Endodermal cell (in vitro differentiated cells): Measurements from ENCODE around the gene ANGPTL4. TPM values are rescaled to one million over a fixed set of nuclear protein-coding genes. Genes with fewer than 3 reads are reported as not detected.

Experiments
- DNase-seq: peaks from one replicate; pipeline ENCODE4 v3.0.0-alpha.2; 2017
- H3K27ac ChIP-seq: 2 replicates; pipeline ENCODE4 v1.5.1; 2013; ENCODE audit warnings: mild to moderate bottlenecking, low read depth, low read length, moderate library complexity
- H3K27me3 ChIP-seq: 2 replicates; pipeline ENCODE4 v1.6.1; 2013; ENCODE audit warnings: mild to moderate bottlenecking, low read length, moderate library complexity; ENCODE audit not compliant: insufficient read depth, control insufficient read depth, poor library complexity, severe bottlenecking
- H3K36me3 ChIP-seq: 2 replicates; pipeline ENCODE4 v1.7.0; 2013; ENCODE audit warnings: mild to moderate bottlenecking, low read length, moderate library complexity; ENCODE audit not compliant: control insufficient read depth, insufficient read depth
- H3K4me1 ChIP-seq: one replicate; pipeline ENCODE4 v1.7.0; 2013; ENCODE audit warnings: low read length; ENCODE audit not compliant: control insufficient read depth, insufficient read depth
- H3K4me3 ChIP-seq: 2 replicates; pipeline ENCODE4 v1.5.1; 2013; ENCODE audit warnings: mild to moderate bottlenecking, low read length, moderate library complexity
- H3K9ac ChIP-seq: 2 replicates; pipeline ENCODE4 v1.6.1; 2013; ENCODE audit warnings: mild to moderate bottlenecking, low read length, moderate library complexity; ENCODE audit not compliant: poor library complexity, severe bottlenecking; ENCODE audit errors: extremely low read depth
- H3K9me3 ChIP-seq: 2 replicates; pipeline ENCODE4 v1.6.1; 2013; ENCODE audit warnings: mild to moderate bottlenecking, low read length, moderate library complexity; ENCODE audit not compliant: control insufficient read depth
- H3K27ac Mint-ChIP-seq: 2 replicates; pipeline ENCODE4 v1.8.0; 2020; ENCODE audit warnings: mixed read lengths
- H3K27me3 Mint-ChIP-seq: 2 replicates; pipeline ENCODE4 v1.8.0; 2021; ENCODE audit warnings: mild to moderate bottlenecking, mixed read lengths; ENCODE audit not compliant: insufficient read depth
- H3K36me3 Mint-ChIP-seq: 2 replicates; pipeline ENCODE4 v1.8.0; 2020; ENCODE audit warnings: low read depth, mixed read lengths
- H3K4me1 Mint-ChIP-seq: 2 replicates; pipeline ENCODE4 v1.8.0; 2020; ENCODE audit warnings: mixed read lengths
- H3K4me3 Mint-ChIP-seq: 2 replicates; pipeline ENCODE4 v1.8.0; 2020; ENCODE audit warnings: mild to moderate bottlenecking, moderate library complexity, mixed read lengths
- H3K9me3 Mint-ChIP-seq: 2 replicates; pipeline ENCODE4 v1.8.0; 2020; ENCODE audit warnings: mild to moderate bottlenecking, mixed read lengths
- WGBS, 2 experiments: methylation state at CpG; one replicate each; pipeline versions ENCODE4 v1.1.5 to v1.1.7; 2013; ENCODE audit warnings: missing lambda C conversion rate in 2 of 2, mixed read lengths in 1 of 2; ENCODE audit not compliant: insufficient coverage in 1 of 2, insufficient read length in 1 of 2; 5-methylcytosine and 5-hydroxymethylcytosine counted together
- total RNA-seq, 2 donors: library from RNA; stranded (reverse); fragmentation: NEBNext Ultra II Directional in 1 of 2; extraction: Animal tissue kit (Norgen Biotek cat#: 25700) in 1 of 2; gene quantifications; 2 replicates in 1 of 2; 3 replicates in 1 of 2; pipeline ENCODE4 v1.2.1, GENCODE V29; 2021
- TF ChIP-seq, protein P1 (sequence below): fragments of 200-600 bp; sonication (generic); conservative IDR thresholded peaks from 2 replicates; pipeline ENCODE4 v1.5.0; 2021; ENCODE audit warnings: antibody characterized with exemption, mild to moderate bottlenecking

Gene ANGPTL4
- total RNA-seq, 2 donors from 2014 or later = 10.9 to 13.2 TPM

DNA sequence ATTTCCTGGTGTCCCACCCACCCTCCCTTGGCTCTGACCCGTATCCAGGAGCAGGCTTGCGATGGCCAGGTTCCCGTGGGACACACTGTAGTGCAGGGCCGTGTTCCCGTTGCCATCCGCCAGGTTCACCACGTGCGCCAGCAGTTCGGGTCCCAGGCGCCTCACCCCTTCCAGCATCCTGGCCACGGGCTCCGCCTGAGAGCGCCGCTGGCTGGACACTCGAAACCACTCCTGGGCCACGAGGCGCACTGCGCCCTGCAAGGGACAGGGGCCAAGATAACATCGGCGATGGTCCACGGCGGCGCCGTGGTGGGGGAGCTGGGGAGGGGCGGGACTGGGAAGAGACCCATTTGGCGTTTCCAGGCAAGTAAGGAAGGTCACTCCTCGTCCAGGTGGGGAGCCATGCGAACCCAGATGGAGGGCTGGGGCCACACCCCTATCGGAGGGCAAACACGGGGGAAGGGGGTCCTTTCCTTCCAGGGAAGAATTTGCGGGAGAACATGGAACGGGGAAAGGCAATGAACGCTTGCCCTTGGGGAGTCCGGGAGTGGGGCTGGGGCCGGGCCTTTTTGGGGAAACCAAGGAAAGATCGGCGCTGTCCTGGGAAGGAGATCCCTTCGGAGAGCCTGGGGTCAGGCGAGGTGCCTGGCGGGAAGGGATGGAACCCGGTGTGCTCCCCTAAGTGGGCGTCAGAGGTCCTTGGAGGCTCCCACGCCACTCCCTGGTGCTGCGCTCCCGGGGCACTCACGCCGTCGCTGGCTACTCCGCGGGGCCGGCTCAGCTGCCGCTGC is 30.8 kb upstream of the ANGPTL4 start:
- H3K4me3 Mint-ChIP-seq = peak overlapping the region; percentile 30
- H3K9me3 Mint-ChIP-seq = no peaks in the 10 kb centered on the region
- DNase-seq = peak; percentile 68
- H3K36me3 Mint-ChIP-seq = no peaks in the 10 kb centered on the region
- no peak overlapping the region for H3K9ac ChIP-seq
- WGBS, 2 experiments = 30 to 37% methylated on average over 37 to 52 of the region's 52 CpGs
- H3K27me3 ChIP-seq = peaks cover 50% of the 10 kb centered on the region
- TF ChIP-seq, protein P1, sequence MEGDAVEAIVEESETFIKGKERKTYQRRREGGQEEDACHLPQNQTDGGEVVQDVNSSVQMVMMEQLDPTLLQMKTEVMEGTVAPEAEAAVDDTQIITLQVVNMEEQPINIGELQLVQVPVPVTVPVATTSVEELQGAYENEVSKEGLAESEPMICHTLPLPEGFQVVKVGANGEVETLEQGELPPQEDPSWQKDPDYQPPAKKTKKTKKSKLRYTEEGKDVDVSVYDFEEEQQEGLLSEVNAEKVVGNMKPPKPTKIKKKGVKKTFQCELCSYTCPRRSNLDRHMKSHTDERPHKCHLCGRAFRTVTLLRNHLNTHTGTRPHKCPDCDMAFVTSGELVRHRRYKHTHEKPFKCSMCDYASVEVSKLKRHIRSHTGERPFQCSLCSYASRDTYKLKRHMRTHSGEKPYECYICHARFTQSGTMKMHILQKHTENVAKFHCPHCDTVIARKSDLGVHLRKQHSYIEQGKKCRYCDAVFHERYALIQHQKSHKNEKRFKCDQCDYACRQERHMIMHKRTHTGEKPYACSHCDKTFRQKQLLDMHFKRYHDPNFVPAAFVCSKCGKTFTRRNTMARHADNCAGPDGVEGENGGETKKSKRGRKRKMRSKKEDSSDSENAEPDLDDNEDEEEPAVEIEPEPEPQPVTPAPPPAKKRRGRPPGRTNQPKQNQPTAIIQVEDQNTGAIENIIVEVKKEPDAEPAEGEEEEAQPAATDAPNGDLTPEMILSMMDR = no peak
- no peaks in the 10 kb centered on the region for H3K4me1 ChIP-seq
- H3K4me3 ChIP-seq = peak overlapping the region; percentile 60
- no peaks in the 10 kb centered on the region for H3K36me3 ChIP-seq
- H3K27me3 Mint-ChIP-seq = peaks cover 73% of the 10 kb centered on the region
- peaks cover 1% of the 10 kb centered on the region for H3K4me1 Mint-ChIP-seq
- no peak overlapping the region for H3K27ac Mint-ChIP-seq
- no peaks in the 10 kb centered on the region for H3K9me3 ChIP-seq
- H3K27ac ChIP-seq = no peak overlapping the region

DNA sequence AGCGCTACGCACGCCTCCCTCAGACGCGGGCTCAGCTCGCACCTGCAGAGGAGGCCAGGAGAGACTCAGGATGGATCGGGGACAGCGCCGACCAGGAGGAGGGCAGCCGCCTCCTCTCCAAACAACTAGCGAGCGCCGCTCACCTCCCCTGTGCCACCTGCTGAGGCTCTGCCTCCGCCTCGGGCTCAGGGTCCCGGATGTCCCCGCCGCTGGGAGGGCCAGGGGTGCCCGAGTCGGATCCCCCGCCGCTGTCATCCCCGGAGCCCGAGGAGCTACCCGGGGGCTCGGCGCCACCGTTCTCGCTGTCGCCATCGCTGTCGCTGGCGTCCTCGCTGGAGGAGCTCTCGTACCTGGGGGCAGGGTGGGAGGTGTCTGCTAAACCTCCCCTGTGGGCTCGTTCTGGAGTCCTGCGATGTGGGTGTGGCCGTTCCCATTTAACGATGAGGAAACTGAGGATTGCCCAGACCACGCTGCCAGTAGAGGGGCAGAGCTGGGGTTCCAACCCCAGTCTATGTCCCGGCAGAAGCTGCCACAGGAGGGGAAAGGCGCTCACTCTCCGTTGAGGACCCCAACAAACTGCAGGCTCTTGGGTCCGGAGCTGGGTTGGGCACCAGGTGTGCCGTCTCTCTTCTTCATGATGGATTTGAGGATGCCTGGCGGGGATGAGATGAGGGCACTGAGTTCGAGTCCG is 30.0 kb upstream of the ANGPTL4 start:
- Histone ChIP-seq H3K4me1 (no peaks in the 10 kb centered on the region), H3K4me3 (peak overlapping the region; percentile 60), H3K27me3 (peaks cover 50% of the 10 kb centered on the region), H3K9ac (no peak overlapping the region), H3K9me3 (no peaks in the 10 kb centered on the region), H3K36me3 (no peaks in the 10 kb centered on the region), H3K27ac (no peak overlapping the region)
- no peaks in the 10 kb centered on the region for H3K36me3 Mint-ChIP-seq
- peak; percentile 82 for DNase-seq
- no peak overlapping the region for H3K27ac Mint-ChIP-seq
- H3K27me3 Mint-ChIP-seq = peaks cover 71% of the 10 kb centered on the region
- 7 to 16% methylated on average over 25 to 48 of the region's 48 CpGs for WGBS, 2 experiments
- H3K9me3 Mint-ChIP-seq = no peaks in the 10 kb centered on the region
- H3K4me3 Mint-ChIP-seq = peak overlapping the region; percentile 39
- TF ChIP-seq, protein P1 = no peak
- peaks cover 1% of the 10 kb centered on the region for H3K4me1 Mint-ChIP-seq

DNA sequence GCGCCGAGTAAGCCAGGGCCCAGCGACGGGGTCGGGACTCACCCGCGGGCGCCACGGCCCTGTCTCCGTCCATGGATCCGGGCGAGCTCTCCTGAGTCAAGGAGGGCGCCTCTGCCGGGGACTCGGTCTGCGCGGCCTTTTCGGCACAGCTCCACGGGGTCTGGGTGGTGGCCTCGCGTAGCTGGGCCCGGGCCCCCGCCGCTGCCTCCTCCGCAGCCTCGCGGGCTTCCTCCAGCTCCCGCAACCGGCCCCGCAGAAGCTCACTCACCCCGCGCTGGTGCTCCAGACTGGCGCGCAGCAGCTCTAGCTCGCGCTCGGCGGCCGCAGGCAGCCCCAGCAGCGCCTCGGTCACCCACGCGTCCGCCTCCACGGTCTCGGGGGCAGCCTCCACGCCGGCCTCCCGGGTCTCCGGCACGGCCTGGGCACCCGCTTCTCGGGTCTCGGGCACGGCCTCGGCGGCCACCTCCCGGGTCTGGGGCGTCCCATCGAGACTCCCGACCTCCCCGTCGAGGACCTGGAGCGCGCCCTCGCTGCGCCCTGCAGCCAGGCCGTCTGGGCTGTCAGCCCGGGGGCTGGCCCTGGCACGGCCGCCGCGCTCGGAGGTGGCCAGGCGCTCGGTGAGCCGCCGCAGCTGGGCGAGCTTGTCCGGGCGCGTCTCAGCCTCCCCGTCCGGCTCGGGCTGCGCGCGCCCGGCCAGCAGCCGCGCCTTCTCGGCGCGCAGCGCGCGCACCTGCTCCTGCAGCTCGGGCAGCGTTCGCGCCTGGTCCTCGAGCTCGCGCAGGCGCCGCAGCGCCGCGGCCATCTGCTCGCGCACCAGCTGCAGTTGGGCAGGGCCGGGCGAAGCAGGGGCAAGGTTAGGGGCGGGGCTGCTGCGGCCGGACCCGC is 29.3 kb upstream of the ANGPTL4 start:
- H3K27ac ChIP-seq = no peak overlapping the region
- TF ChIP-seq, protein P1 = peak; percentile 25
- WGBS, 2 experiments = 3 to 5% methylated on average over 58 to 117 of the region's 117 CpGs
- no peaks in the 10 kb centered on the region for H3K4me1 ChIP-seq
- H3K9me3 Mint-ChIP-seq = no peaks in the 10 kb centered on the region
- H3K9ac ChIP-seq = no peak overlapping the region
- peak; percentile 91 for DNase-seq
- peaks cover 50% of the 10 kb centered on the region for H3K27me3 ChIP-seq
- peaks cover 71% of the 10 kb centered on the region for H3K27me3 Mint-ChIP-seq
- no peaks in the 10 kb centered on the region for H3K9me3 ChIP-seq
- peak overlapping the region; percentile 39 for H3K4me3 Mint-ChIP-seq
- peaks cover 1% of the 10 kb centered on the region for H3K4me1 Mint-ChIP-seq
- no peaks in the 10 kb centered on the region for H3K36me3 Mint-ChIP-seq
- peak overlapping the region; percentile 62 for H3K4me3 ChIP-seq
- no peaks in the 10 kb centered on the region for H3K36me3 ChIP-seq
- no peak overlapping the region for H3K27ac Mint-ChIP-seq
